Measurements from ENCODE around the gene SWAP70. TPM values are rescaled to one million over a fixed set of nuclear protein-coding genes. Genes with fewer than 3 reads are reported as not detected.

The SWAP70 gene
- total and polyA plus RNA-seq, 2 of the 13 experiments (the other 11 are each of a cell fraction or from before 2014, with no cell fraction given) = 4.6 to 8.7 TPM

DNA sequence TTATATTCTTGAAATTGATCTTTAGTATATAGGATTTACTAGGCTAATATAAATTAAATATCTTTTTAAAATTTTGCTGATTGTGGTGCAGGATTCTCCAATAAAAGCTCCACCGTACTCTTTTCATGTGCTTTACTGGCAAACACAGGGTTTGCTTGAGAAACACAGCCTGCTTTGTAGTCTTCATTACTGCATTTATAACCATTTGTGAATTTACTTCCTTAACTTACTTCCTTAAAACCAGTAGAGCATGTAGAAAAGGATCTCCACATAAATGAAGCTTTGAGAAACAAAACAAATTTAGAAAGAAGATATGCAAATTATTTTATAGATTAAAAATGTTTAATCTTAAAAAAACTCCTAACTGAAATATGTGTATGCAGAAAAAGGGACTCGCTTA lies 28.8 kb downstream of the SWAP70 start:
- no peak overlapping the region for H2AFZ ChIP-seq (ENCODE audit: low read length)
- ChIA-PET POLR2A (interaction anchor here (0.6 kb wide), 1 partner anchor 424 kb away, joined by 3 read pairs; no protein-coding TSS in a partner anchor), CTCF (ENCODE audit: low intra/inter-chr PET ratio, low total read pairs) (no interaction called here)
- no peaks in the 10 kb centered on the region; the same call in 1 of the 2 replicates for H4K20me1 ChIP-seq (ENCODE audit: insufficient read depth, low read length)
- FAIRE-seq (no peak), ATAC-seq (no peak), DNase-seq (ENCODE audit: low spot score) (no peak)
- in situ Hi-C loops (cut with HindIII; ENCODE audit: extremely low pct_ligation_motif_present, low pct_unique_long_range_greater_than_20kb) = loop anchor here (10.0 kb wide), 1 partner anchor 62 kb away; no protein-coding TSS in a partner anchor
- H3K4me3 ChIP-seq (replicated peaks in 1 of 3; ENCODE audit: insufficient read depth in 1 of 3, low read depth in 2 of 3, low read length in 3 of 3) = no peak overlapping the region
- peaks cover 0 to 8% of the 10 kb centered on the region in 2 experiments; a peak in 2 of 5 replicates for H3K36me3 ChIP-seq (replicated peaks in 1 of 2; ENCODE audit: control insufficient read depth in 1 of 2, insufficient read depth in 2 of 2, low read length in 2 of 2)
- no peaks in the 10 kb centered on the region for H3K9me3 ChIP-seq (ENCODE audit: low read length)
- no peak for TF ChIP-seq PRMT3 (CRISPR knock-in tag; IDR thresholded peaks at IDR 0.05; ENCODE audit: borderline replicate concordance, low read depth)
- WGBS (ENCODE audit: low lambda C conversion rate) = 85% methylated on average over 2 of the region's 2 CpGs
- no peaks in the 10 kb centered on the region for H3K4me1 ChIP-seq (ENCODE audit: insufficient read depth, low read length)
- no TSS peak for BruUV-seq (replicated peaks)
- H3K27ac ChIP-seq (ENCODE audit: extremely low read length, insufficient read depth, low read length) = no peak overlapping the region
- H3K79me2 ChIP-seq (ENCODE audit: insufficient read depth, low read length) = no peaks in the 10 kb centered on the region
- H3K4me2 ChIP-seq (ENCODE audit: low read depth, low read length) = no peak overlapping the region
- H3K9ac ChIP-seq (ENCODE audit: insufficient read depth, low read depth, low read length) = no peak overlapping the region
- H3K27me3 ChIP-seq (ENCODE audit: control insufficient read depth in 1 of 2, insufficient read depth in 2 of 2, low read length in 2 of 2) = no peaks in the 10 kb centered on the region
- intact Hi-C loops (cut with micrococcal nuclease; ENCODE audit: unreplicated experiment) = no loop called here

DNA sequence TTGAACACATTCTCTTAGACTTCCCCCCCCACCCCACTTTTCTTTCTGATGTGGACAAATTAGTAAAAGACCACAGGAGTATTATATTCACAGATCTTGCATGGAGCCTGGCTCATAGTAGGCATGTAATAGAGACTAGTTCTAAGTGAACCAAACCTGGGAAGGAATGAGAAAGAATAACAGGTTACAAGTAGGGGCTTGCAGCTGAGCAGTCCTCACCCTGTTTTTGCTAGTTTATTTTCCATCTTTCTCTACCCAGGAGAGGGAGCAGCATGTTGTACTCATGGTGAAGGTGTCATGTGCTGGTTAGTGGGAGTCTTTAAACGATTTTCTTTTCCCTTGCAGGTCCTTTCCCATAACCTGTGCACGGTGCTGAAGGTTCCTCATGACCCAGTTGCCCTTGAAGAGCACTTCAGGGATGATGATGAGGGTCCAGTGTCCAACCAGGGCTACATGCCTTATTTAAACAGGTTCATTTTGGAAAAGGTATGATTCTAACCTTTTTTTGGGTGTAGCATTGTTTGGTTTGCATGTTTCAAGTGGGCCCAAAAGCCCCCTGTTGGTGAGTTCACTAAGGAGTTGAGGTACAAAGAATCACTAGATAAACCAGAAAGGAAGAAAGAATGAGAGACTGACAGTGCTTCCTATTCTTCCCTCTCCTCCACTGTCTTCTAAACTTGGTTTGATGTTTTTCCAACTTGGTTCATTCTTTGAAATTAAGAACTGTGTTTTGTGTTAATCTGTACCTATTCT lies 30.1 kb downstream of the SWAP70 start:
- Histone ChIP-seq H3K4me2 (ENCODE audit: low read depth, low read length) (no peak overlapping the region), H3K27ac (ENCODE audit: extremely low read length, insufficient read depth, low read length) (no peak overlapping the region), H4K20me1 (ENCODE audit: insufficient read depth, low read length) (no peaks in the 10 kb centered on the region), H3K36me3 (replicated peaks in 1 of 2; ENCODE audit: control insufficient read depth in 1 of 2, insufficient read depth in 2 of 2, low read length in 2 of 2) (peaks cover 1 to 8% of the 10 kb centered on the region in 2 experiments; a peak in 2 of 5 replicates), H3K4me1 (ENCODE audit: insufficient read depth, low read length) (no peaks in the 10 kb centered on the region), H3K27me3 (ENCODE audit: control insufficient read depth in 1 of 2, insufficient read depth in 2 of 2, low read length in 2 of 2) (no peaks in the 10 kb centered on the region), H3K79me2 (ENCODE audit: insufficient read depth, low read length) (no peaks in the 10 kb centered on the region), H2AFZ (ENCODE audit: low read length) (no peak overlapping the region), H3K9me3 (ENCODE audit: low read length) (no peaks in the 10 kb centered on the region), H3K4me3 (replicated peaks in 1 of 3; ENCODE audit: insufficient read depth in 1 of 3, low read depth in 2 of 3, low read length in 3 of 3) (no peak overlapping the region), H3K9ac (ENCODE audit: insufficient read depth, low read depth, low read length) (no peak overlapping the region)
- no TSS peak for BruUV-seq (replicated peaks)
- DNase-seq (ENCODE audit: low spot score) (no peak), ATAC-seq (no peak), FAIRE-seq (no peak)
- CTCF ChIA-PET (ENCODE audit: low intra/inter-chr PET ratio, low total read pairs) = no interaction called here
- intact Hi-C loops (cut with micrococcal nuclease; ENCODE audit: unreplicated experiment) (no loop called here), in situ Hi-C loops (cut with HindIII; ENCODE audit: extremely low pct_ligation_motif_present, low pct_unique_long_range_greater_than_20kb) (loop anchor here (10.0 kb wide), 1 partner anchor 61 kb away; no protein-coding TSS in a partner anchor)
- POLR2A ChIA-PET = no interaction called here
- 84% methylated on average over 2 of the region's 2 CpGs for WGBS (ENCODE audit: low lambda C conversion rate)
- TF ChIP-seq FOXC1 (CRISPR knock-in tag; IDR thresholded peaks at IDR 0.05; ENCODE audit: borderline replicate concordance) (no peak), NFE2L1 (CRISPR knock-in tag; IDR thresholded peaks at IDR 0.05; ENCODE audit: borderline replicate concordance) (no peak), HNF4G (IDR thresholded peaks at IDR 0.05; ENCODE audit: borderline replicate concordance, low read depth, low read length) (no peak), HNF4G (CRISPR knock-in tag; IDR thresholded peaks at IDR 0.05; ENCODE audit: borderline replicate concordance, low read depth) (no peak), MAFK (conservative IDR thresholded peaks at IDR 0.05 in 1 of 2, IDR thresholded peaks at IDR 0.05 in 1 of 2; ENCODE audit: low read length in 2 of 2) (no peak), ESRRA (CRISPR knock-in tag; IDR thresholded peaks at IDR 0.05; ENCODE audit: low read depth) (no peak), CC2D1A (CRISPR knock-in tag; IDR thresholded peaks at IDR 0.05) (no peak)
- TF ChIP-seq, protein P1, sequence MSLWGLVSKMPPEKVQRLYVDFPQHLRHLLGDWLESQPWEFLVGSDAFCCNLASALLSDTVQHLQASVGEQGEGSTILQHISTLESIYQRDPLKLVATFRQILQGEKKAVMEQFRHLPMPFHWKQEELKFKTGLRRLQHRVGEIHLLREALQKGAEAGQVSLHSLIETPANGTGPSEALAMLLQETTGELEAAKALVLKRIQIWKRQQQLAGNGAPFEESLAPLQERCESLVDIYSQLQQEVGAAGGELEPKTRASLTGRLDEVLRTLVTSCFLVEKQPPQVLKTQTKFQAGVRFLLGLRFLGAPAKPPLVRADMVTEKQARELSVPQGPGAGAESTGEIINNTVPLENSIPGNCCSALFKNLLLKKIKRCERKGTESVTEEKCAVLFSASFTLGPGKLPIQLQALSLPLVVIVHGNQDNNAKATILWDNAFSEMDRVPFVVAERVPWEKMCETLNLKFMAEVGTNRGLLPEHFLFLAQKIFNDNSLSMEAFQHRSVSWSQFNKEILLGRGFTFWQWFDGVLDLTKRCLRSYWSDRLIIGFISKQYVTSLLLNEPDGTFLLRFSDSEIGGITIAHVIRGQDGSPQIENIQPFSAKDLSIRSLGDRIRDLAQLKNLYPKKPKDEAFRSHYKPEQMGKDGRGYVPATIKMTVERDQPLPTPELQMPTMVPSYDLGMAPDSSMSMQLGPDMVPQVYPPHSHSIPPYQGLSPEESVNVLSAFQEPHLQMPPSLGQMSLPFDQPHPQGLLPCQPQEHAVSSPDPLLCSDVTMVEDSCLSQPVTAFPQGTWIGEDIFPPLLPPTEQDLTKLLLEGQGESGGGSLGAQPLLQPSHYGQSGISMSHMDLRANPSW (CRISPR knock-in tag; IDR thresholded peaks at IDR 0.05; ENCODE audit: borderline replicate concordance) = no peak
- TF ChIP-seq, protein P2, sequence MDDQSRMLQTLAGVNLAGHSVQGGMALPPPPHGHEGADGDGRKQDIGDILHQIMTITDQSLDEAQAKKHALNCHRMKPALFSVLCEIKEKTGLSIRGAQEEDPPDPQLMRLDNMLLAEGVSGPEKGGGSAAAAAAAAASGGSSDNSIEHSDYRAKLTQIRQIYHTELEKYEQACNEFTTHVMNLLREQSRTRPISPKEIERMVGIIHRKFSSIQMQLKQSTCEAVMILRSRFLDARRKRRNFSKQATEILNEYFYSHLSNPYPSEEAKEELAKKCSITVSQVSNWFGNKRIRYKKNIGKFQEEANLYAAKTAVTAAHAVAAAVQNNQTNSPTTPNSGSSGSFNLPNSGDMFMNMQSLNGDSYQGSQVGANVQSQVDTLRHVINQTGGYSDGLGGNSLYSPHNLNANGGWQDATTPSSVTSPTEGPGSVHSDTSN (CRISPR knock-in tag; IDR thresholded peaks at IDR 0.05; ENCODE audit: borderline replicate concordance) = no peak
- TF ChIP-seq, protein P3, sequence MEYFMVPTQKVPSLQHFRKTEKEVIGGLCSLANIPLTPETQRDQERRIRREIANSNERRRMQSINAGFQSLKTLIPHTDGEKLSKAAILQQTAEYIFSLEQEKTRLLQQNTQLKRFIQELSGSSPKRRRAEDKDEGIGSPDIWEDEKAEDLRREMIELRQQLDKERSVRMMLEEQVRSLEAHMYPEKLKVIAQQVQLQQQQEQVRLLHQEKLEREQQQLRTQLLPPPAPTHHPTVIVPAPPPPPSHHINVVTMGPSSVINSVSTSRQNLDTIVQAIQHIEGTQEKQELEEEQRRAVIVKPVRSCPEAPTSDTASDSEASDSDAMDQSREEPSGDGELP (IDR thresholded peaks at IDR 0.05; ENCODE audit: borderline replicate concordance, low read depth) = no peak
